PC-3 (cell line): Measurements from ENCODE around the gene ELOVL5.

ENCODE experiments used
- EZH2 ChIP-seq: fragments of 300-600 bp; sonication (generic); IDR thresholded peaks from one replicate; pipeline ENCODE4 v1.6.1; 2017; ENCODE audit warnings: antibody characterized with exemption, mild to moderate bottlenecking, low read length; ENCODE audit not compliant: unreplicated experiment
- EZH2phosphoT487 ChIP-seq: fragments of 300-600 bp; sonication (generic); IDR thresholded peaks from 2 replicates; pipeline ENCODE4 v1.6.1; 2018; ENCODE audit warnings: mild to moderate bottlenecking, antibody characterized with exemption, low read length, borderline replicate concordance
- TF ChIP-seq, protein P1 (sequence below): fragments of 300-600 bp; sonication (generic); conservative IDR thresholded peaks from 2 replicates; pipeline ENCODE4 v1.5.1; 2017; ENCODE audit warnings: antibody characterized with exemption, low read depth, mild to moderate bottlenecking, low read length

DNA sequence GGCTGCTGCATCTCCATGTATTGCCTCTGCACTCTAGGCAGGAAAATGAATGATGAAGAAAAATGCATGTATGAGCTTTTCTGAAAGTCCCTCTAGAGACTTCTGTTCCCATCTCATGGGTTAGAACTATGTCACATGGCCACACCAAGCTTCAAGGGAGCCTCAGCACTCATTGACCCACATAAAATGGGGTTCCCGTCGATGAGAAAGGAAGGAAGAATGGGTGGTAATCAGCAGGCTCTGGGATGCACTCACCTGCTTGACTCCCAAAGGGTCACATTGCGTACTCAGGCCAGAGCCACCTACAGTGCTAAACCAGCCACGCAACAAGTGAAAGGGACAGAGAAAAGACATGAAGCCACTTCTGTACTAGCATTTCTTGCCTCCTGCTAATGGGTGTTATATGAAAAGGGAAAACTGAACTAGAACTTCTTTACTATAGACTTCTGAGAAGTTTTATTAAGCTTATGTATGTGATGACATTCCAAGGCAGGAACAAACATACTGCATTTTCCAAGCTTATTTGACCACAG, 104.3 kb downstream of the ELOVL5 start:
- TF ChIP-seq, protein P1, sequence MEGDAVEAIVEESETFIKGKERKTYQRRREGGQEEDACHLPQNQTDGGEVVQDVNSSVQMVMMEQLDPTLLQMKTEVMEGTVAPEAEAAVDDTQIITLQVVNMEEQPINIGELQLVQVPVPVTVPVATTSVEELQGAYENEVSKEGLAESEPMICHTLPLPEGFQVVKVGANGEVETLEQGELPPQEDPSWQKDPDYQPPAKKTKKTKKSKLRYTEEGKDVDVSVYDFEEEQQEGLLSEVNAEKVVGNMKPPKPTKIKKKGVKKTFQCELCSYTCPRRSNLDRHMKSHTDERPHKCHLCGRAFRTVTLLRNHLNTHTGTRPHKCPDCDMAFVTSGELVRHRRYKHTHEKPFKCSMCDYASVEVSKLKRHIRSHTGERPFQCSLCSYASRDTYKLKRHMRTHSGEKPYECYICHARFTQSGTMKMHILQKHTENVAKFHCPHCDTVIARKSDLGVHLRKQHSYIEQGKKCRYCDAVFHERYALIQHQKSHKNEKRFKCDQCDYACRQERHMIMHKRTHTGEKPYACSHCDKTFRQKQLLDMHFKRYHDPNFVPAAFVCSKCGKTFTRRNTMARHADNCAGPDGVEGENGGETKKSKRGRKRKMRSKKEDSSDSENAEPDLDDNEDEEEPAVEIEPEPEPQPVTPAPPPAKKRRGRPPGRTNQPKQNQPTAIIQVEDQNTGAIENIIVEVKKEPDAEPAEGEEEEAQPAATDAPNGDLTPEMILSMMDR, result no peak
- TF ChIP-seq EZH2, result no peak
- TF ChIP-seq EZH2phosphoT487, result no peak
